Hypothalamus (tissue), 51 donors: ENCODE measurements around the gene CKB.

Experiments used
- DNase-seq, 51 donors: peaks; one replicate each; lab custom pipeline; 2025; lab: John Stamatoyannopoulos, UW

The CKB gene

DNA sequence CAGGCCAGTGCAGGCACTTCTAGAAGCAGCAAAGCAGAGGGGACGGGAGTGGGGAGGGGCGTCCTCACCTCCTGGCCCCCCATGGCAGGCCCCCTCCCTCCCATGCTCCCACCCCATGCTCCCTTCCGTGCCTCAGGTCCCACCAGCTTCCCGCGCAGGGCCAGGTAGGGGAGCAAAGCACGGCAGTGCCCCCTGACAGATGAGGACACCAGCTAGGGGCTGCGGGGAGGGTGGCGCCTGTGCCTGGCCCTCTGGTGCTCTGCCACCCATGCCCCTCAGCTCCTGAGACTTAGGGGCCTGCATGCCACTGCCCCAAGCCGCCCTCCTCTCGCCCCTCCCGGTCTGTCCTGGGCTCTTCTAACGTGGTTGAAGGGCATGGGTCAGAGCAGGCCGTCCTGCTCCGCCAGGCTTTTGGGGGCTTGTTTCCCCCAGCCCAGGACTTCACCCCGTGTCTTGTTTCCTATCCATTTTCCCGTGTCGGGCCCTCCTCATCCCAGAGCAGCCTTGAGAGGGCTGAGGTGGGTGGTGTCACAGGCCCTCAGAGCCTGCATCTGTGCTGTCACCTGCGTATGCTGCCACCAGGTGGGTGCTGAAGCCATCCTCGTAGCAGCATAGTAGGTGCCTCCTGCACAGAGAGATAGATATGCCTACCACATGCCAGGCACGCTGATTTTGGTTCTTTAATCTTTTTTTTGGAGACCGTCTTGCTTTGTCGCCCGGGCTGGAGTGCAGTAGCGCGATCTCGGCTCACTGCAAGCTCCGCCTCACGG is 16.6 kb upstream of the CKB start:
- DNase-seq: no peak

DNA sequence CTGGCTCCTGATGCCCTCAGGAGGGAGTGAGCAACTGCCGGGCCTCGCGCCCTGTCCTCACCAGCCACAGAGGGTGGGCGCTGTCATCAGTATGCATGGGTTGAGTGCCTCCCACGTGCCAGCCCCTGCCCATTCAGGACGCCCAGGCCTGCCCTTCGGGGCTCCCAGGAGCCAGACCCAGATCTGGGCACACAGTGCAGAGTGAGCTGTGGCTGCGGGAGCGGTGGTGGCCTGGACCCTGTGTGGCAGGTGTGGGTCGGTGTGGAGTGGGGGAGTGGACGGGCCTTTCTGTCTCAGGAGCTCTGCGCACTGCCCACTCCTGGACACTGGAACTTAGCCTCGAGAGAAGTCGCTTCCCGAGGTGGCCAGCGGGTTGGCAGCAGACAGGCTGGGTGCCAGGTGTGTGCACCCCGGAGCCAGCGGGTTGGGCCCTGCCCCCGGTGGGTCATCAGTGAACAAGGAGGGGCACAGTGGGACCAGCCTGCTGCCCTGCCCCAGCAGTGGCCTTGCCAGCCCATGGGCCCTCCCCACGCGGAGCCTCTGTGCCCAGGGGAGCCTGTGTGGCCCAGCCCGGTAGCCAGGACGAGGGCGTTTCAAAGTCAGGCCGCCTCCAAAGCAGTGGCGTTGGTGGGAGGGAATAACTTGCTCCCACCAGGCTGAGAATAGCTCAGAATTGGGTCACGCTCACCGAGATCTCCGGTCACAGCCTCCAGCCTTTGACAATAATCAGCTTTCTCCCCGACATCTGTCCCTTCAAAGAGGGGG is 15.8 kb upstream of the CKB start:
- DNase-seq: peak in 12 of 51 donors; percentile 32 to 56 (median 49)

DNA sequence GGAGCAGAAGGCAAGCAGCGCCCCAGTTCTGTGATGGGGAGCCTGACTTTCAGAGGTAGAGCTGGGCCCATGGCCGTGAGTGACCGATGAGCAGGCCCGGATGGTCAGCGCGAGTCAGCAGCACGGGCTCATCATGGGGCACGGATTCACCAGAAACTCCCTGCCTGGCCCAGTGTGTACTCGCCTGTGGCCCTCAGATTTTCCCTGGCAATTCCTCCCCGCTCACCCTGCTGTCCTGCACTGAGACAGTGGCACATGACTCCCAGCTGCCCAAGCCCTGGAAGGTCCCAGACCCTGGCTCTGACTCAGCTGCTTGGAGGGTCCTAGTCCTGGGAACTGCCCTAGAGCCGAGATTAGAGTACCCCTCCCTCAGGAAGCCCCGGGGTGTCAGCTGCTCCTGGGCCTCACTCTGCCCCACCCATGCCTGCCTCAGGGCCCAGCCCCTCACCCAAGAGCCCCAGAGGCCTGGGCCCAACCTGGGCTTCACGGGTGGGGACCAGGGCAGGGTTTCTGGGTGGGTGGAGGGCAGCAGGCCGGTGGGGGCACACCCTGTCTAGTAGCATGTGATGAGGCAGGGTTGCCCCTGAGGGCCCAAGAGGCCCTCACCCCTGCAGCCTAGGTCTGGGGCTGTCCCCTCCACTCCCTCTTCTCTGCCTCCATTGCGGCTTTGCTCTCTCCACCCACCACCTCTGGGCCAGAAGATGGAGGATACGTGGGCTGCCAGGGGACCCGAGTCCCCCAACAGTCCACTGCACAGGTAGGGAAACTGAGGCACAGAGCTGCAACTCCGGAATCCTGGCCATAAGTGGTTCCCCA is 14.8 kb upstream of the CKB start:
- no peak for DNase-seq

DNA sequence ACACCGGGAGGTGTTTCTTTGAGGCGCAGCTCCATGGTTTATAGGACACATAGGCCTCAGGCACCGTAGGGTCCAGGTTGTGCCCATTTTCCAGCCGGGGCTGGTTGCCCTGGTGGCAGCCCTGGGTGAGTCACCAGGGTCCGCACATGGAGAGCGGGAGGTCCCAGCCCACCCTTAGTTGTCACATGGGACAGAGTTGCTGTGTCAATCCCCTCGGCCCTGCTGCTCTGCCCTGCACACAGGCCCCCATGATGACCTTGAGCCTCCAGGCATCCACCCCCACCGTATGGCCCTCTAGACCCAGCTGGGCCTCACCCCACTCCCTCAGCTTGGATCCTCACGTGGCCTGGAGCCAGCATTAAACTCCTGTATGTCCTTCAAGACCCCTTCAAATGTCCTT is 14.1 kb upstream of the CKB start:
- no peak for DNase-seq

DNA sequence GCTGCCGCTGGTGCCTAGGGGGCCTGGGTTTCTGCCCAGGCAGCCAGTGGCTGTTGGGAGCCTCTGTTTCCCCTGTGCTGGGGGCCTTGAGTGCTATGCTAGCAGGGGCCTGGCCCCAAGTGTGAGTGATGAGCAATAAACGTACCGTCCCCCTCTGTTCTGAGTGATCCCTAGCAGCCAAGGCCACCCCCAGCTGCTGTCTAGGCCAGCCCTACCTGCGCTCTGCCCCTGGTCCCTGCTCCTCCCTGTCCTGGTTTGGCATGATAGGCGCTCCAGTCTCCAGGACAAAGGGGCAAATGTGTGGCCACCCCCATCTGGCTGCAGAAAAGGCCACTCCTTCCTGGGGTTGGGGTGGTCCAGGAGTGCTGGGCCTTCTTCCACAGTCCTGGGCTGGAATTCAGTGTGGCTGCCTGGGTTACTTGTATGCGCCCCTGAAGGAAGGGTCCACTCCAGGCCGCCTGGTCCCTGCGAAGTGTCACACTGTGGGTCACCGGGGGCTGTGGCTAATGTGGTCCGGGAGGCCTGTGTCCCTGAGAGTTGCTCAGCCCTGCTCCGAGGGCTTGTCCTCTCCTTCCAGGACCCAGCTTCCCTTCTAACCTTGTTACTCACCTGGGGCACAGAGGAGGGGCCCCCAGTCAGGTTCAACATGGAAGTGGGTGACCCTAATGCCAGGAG is 13.4 kb upstream of the CKB start:
- DNase-seq: no peak

DNA sequence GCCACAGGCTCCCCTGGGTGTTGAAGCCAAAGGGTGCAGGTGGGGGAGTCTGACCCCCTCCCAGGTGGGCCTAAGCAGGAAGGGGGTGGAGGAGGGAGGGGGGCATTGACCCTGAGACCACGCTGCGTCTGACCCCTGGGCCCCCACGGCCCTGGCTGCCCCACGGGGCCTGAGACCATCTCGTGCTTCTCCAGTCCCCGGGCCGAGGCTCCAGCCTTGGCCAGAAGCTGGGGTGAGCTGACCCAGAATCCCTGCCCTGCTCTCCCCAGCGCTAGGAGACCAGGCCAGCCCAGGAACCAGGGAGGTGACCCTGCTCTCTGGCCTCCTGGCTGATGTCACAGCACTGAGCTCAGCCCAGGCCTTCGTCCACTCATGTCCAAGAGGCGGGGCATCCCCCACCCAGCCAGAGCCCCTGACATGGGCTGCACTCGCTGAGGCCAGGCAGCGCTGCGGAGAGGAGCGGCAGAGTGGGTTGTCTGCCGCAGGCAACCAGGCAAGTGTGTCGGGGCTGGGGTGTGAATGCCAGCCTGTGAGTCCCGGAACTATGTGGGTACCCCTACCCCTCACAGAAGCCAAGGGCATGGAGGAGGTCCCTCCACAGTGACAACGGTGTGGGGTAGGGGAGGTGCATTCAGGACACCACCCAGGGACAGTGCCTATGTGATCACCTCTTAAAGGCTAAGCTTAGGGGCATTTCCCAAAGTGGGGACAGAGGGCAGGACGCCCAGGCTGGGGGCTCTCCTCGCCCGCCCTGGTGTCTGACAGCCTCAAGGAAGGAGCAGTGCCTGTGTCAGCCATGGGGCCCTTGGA is 12.7 kb upstream of the CKB start:
- no peak for DNase-seq

DNA sequence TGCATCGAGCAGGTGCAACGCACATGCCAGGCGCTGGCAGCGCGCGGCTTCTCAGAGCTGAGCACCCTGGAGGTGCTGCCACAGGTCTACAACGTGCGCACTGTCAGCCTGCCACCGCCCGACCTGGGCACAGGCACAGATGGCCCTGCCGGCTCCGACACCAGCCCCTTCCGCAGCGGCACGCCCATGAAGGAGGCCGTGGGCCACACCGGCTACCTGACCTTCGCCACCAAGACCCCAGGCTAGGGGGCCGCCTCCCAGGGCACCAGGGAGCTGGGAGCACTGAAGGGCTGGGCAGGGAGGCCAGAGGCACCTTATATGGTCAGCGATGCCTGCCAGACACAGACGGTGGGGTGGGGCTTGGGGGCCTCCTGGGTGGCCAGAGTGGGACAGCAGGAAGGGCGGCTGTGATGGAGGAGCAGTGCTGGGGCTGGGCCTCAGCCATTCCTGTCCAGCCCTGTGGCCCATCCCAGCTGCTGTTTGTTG is 12.0 kb upstream of the CKB start:
- DNase-seq: no peak

DNA sequence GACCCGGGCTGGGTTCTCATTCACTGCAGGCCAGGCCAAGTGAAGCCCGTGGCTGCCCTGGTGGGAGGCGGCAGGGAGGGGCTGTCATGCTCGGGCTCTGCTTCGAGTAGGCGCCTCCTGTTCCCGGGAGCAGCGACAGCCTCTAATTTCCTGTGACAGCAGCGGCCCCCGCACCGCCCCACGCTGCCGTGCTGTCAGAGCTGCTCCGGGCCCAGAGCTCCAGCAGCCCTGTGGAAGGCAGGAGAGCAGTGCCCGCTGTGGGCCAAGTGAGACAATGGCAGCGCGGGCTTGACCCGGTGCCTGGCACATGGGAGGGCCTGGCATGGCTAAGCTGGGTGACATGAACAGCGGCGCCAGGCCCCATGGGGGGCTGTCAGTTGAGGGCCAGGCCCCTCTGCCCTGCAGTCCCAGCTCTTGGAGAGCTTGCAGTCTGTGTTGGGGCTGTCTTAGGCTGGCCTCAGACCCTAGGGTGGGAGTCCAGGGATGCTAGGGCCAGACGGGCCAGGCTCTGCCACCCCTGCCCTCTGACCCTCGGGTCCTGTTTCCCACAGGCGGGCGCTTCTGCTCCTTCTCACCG is 11.5 kb upstream of the CKB start:
- peak in 5 of 51 donors; percentile 20 to 59 (median 52) for DNase-seq

DNA sequence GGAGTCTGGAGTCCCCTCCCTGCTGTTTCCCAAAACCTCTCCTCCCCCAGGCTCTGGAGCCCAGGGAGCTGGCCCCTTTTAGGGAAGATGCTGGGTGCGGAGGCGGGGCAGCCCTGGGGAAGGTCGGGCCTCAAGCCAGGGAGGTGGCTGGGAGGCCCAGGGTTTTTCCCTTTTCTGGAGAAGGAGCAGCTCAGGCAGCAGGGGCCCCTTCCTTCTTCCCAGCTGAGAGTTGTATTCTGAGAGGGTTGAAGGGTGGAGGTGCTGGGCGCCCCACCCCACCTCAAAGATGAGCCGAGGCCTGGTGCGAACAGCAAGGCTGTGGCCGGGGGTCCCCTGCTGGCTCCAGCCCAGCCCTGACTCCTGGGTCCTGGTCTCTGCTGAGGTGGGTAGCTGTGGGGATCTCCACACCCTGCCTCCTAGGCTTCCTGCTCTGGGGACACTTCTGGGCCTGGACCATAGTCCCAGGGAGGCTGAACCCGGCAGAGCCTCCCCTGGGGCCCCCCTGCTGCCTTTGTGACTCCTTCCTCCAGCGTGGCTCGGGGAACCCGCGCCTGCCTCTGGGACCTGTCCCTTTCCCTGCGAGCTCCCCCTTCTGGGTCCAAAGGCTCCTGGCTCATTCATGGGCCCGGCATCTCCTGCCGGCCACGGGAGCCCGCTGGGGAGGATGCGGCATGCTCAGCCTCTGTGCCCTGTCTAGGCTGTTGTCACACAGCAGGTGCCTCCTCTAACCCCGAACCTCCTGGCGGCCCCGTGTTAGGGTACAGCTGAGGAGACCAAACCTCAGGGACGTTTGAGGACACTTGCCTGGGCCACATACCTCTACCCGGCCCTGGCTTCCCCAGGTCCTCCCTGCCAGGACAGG is 10.7 kb upstream of the CKB start:
- DNase-seq: no peak

DNA sequence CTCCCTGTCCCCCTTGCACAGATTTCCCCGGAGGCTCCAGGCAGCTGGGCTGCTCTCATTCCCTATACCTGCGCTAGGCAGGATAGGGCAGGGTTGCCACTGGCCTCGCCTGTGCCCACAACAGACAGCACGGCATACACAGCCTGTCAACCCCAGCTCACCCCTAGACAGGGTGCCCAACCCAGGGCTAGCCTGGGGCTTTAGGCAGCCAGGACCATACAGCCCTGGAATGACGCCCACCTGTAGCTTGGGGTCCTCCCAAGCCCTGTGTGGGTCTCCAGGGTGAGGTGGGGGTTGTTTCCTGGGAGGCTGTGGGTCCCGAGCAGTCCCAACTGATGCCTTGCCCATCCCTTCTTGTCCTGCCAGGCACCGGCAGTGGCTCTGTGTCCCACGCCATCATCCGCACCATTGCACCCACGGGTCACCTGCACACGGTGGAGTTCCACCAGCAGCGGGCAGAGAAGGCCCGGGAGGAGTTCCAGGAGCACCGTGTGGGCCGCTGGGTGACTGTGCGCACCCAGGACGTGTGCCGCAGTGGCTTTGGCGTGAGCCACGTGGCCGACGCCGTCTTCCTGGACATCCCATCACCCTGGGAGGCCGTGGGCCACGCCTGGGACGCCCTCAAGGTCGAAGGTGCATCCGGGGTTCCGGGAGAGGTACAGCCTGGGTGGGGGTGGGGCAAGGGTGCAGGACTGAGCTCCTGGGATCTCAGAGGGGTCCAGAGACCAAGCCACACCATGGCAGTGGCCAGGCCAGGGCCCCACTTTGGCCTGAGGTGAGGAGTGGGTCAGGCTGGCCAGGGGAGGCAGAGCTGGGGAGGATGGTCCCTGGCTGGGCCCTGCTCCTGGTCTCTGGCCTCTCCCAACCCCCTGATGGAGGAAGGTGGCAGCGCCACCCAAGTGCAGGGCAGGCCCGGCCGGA is 9.8 kb upstream of the CKB start:
- no peak for DNase-seq

DNA sequence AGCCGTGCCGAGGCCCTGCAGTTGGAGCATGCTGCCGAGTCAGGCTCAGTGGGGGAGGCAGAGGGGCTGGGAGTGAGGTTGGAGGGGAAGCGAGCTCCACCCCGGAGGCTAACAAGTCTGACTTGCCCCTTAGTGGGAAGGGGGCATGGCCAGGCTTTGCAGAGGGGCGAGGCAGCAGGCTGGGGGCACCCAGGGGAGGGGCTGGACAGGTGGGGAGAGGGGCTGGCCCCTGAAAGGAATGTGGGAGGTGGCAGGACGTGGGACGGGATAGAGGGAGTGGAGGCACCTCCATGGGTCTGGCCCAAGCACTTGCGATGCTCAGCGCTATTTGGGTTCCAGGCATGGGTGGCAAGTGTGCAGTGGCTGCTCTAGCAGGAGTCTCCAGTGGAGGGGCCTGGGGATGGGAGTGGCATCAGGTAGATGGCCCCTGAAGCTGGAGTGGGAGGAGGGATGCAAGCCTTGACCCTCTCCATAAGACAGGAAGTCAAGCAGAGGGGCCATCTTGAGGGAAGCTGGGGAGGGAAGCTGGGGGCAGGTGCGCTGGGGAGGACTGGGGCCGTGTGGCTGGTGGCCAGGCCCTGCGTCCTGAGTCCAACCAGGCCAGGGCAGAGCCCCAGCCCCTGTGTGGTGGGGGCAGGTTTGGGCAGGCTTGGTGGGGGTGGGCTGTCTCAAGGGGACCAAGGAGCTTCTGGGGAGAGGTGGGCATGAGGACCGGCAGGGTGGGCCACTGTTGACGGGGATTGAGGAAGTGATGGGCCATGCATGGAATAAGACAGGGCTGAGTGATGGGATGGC is 9.0 kb upstream of the CKB start:
- DNase-seq: no peak

DNA sequence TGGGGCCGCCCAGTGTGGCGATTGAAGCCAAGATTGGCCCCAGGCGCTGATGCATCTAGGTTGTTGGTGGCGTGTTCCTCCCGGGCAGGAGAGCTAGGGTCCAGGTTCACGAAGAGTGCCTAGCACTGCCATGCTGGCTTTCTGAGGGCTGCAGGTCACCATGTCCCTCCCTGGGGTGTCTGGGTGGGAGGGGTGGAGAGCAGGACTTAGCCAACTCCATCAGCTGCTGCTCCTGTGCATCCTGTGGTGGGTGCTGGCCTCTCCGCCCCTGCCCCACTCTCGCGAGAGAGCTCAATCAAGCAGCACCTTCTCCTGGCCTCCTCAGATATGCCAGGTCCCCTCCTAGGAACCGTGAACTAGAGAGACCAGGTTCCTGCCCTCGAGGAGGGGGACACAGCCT is 8.2 kb upstream of the CKB start:
- no peak for DNase-seq

DNA sequence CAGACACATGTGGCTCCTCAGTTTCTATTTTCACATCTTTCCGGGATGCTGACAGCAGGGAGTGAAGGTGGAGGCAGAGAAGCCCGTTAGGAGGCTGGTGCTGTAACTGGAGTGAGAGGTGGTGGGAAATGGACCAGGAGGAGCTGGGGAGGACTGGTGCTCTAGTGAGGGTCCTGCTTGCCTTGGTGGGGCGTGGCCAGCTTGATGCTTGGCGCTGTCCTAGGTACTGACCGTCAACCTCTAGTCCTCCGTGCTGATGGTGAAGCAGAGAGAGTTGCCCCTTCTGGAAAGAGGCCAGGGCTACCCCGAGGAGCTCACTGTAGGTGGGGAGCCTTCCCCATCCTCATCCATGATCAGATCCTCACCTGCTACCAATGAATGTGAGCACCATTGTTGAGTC is 7.8 kb upstream of the CKB start:
- DNase-seq: no peak

DNA sequence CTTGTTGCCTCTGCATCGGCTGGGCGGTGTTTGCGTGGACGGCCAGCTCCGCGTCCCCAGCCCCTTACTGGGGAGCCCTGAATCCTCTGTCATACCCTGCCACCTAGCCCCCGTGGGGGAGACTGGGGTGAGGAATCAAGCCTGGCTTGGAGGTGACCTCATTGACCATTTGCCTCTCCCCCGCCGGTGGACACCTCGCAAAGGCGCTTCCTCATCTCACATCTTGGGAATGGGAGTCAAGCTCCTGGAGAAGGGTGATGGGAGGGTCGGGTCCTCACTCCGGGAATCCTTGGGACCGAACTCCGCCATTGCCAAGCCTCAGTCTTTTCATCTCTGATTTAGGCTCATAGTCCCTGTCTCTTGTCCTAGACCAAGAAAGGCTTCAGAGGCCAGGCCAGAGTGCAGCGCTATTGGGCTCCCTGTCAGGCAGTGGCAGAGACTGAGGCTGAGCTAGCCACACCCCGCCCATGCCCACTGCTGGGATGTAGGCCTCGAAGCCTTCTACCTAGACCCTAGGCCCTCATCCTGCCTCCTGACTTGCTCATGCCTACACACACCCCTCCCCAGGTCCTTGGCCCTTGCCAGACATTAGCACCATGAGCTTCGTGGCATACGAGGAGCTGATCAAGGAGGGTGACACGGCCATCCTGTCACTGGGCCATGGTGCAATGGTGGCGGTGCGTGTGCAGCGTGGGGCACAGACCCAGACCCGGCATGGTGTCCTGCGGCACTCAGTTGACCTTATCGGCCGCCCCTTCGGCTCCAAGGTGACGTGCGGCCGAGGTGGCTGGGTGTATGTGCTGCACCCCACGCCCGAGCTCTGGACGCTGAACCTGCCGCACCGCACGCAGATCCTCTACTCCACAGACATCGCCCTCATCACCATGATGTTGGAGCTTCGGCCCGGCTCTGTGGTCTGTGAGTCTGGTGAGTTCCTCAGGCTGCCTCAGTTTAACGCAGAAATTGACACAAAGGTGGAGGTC is 7.0 kb upstream of the CKB start:
- no peak for DNase-seq
